Peyer's patch (tissue), 4 donors: Measurements from ENCODE around the gene WWOX.

Experiments used
- CTCF ChIP-seq, 6 experiments: fragments of 450-650 bp in 4 of 6; fragments of 200-600 bp in 2 of 6; sonication (generic) in 1 of 6; IDR thresholded peaks; one replicate each; pipeline ENCODE4 v1.5.1; 2017 to 2019; ENCODE audit warnings: antibody characterized with exemption in 6 of 6, mild to moderate bottlenecking in 3 of 6, moderate library complexity in 1 of 6
- POLR2A ChIP-seq, 2 donors: fragments of 450-650 bp; IDR thresholded peaks; one replicate each; pipeline ENCODE4 v1.5.1; 2017; ENCODE audit warnings: antibody characterized with exemption in 2 of 2, mild to moderate bottlenecking in 2 of 2, moderate library complexity in 2 of 2

DNA sequence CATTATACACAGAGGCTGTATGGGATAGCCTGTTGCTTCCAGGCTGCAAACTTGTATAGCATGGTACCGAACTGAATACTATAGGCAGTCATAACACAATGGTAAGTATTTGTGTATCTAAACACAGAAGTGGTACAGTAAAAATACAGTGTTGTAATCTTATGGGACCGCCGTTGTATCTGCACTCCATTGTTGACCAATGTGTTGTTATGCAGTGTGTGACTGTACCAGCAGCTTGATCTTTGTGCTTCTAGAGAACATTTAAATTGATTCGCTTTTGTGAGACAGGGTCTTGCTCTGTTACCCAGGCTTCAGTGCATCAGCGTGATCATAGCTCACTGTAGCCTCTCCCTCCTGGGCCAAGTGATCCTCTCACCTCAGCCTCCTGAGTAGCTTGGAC lies 31.5 kb downstream of the WWOX start:
- TF ChIP-seq CTCF (IDR thresholded peaks at IDR 0.05) (no peak), POLR2A (IDR thresholded peaks at IDR 0.05) (no peak)
